T-cell (primary cell): Measurements from ENCODE around the gene GPR158. TPM values are rescaled to one million over a fixed set of nuclear protein-coding genes. Genes with fewer than 3 reads are reported as not detected.
"Not testable (repeated sequence)": the region's sequence is repeated elsewhere in the genome, so short reads cannot be mapped to it uniquely, and the experiment has no call there.

Experiments used
- ATAC-seq, 4 experiments: fragments of 200-7000 bp in 3 of 4; fragments of 150-1000 bp in 1 of 4; cut with Tn5 transposase; replicated peaks in 1 of 4; 1 replicate in 3 of 4; 2 replicates in 1 of 4; pipeline ENCODE4 v1.10.0; 2021; ENCODE audit warnings: moderate library complexity in 3 of 4, mild to moderate bottlenecking in 2 of 4, moderate number of reproducible peaks in 1 of 4
- CTCF ChIA-PET, 2 donors: fragments of 300-600 bp; sonication (Branson Sonifier 250); formaldehyde crosslinking; loops; one replicate each; lab custom pipeline; 2022; ENCODE audit warnings: antibody characterized with exemption in 2 of 2; lab: Charles Lee
- POLR2A ChIA-PET, 2 donors: fragments of 300-600 bp; sonication (Branson Sonifier 250); formaldehyde crosslinking; loops; one replicate each; lab custom pipeline; 2022; ENCODE audit warnings: antibody characterized with exemption in 2 of 2; lab: Charles Lee
- DNase-seq, 35 experiments: peaks; one replicate each; pipeline versions ENCODE4 v3.0.0 to v3.0.0-alpha.2; 2013 to 2023
- H3K27ac ChIP-seq: one replicate; pipeline ENCODE4 v1.5.1; 2013; ENCODE audit warnings: low read length
- H3K27me3 ChIP-seq, 2 experiments: replicated peaks in 1 of 2; 1 replicate in 1 of 2; 2 replicates in 1 of 2; pipeline versions ENCODE4 v1.6.1 to v1.7.0; 2013; ENCODE audit warnings: low read length in 1 of 2, mixed read lengths in 1 of 2; ENCODE audit not compliant: control insufficient read depth in 2 of 2, insufficient read depth in 2 of 2; ENCODE audit errors: extremely low read depth in 1 of 2
- H3K36me3 ChIP-seq, 2 donors: 1 replicate in 1 of 2; 2 replicates in 1 of 2; pipeline versions ENCODE4 v1.6.1 to v1.7.0; 2013; ENCODE audit warnings: low read length in 1 of 2; ENCODE audit not compliant: control insufficient read depth in 2 of 2, insufficient read depth in 1 of 2; ENCODE audit errors: extremely low read depth in 1 of 2
- H3K4me1 ChIP-seq, 2 experiments: 1 replicate in 1 of 2; 2 replicates in 1 of 2; pipeline versions ENCODE4 v1.6.1 to v1.7.0; 2013; ENCODE audit warnings: low read length in 2 of 2, mixed read lengths in 1 of 2; ENCODE audit not compliant: insufficient read depth in 2 of 2, control insufficient read depth in 1 of 2; ENCODE audit errors: extremely low read depth in 1 of 2
- H3K4me3 ChIP-seq, 2 donors: 1 replicate in 1 of 2; 2 replicates in 1 of 2; pipeline versions ENCODE4 v1.5.1 to v1.7.0; 2013; ENCODE audit warnings: mild to moderate bottlenecking in 2 of 2, low read length in 1 of 2, moderate library complexity in 1 of 2; ENCODE audit not compliant: control insufficient read depth in 1 of 2; ENCODE audit errors: extremely low read depth in 1 of 2
- H3K9me3 ChIP-seq: 2 replicates; pipeline ENCODE4 v1.7.0; 2013
- H3K27ac Mint-ChIP-seq, 2 donors: one replicate each; pipeline ENCODE4 v1.8.0; 2020 to 2021; ENCODE audit warnings: mild to moderate bottlenecking in 2 of 2, mixed read lengths in 2 of 2
- H3K27me3 Mint-ChIP-seq, 2 donors: one replicate each; pipeline ENCODE4 v1.8.0; 2021 to 2022; ENCODE audit warnings: mixed read lengths in 2 of 2
- H3K36me3 Mint-ChIP-seq: one replicate; pipeline ENCODE4 v1.8.0; 2021; ENCODE audit warnings: mixed read lengths
- H3K4me1 Mint-ChIP-seq, 3 donors: one replicate each; pipeline ENCODE4 v1.8.0; 2020 to 2022; ENCODE audit warnings: mixed read lengths in 3 of 3, mild to moderate bottlenecking in 1 of 3
- H3K4me3 Mint-ChIP-seq, 3 donors: one replicate each; pipeline ENCODE4 v1.8.0; 2020 to 2022; ENCODE audit warnings: mild to moderate bottlenecking in 3 of 3, mixed read lengths in 3 of 3, moderate library complexity in 3 of 3
- H3K9me3 Mint-ChIP-seq, 3 donors: one replicate each; pipeline ENCODE4 v1.8.0; 2020 to 2022; ENCODE audit warnings: mixed read lengths in 3 of 3
- WGBS: methylation state at CpG from one replicate; pipeline ENCODE4 v1.1.5; 2013; ENCODE audit warnings: missing lambda C conversion rate; ENCODE audit not compliant: insufficient coverage; 5-methylcytosine and 5-hydroxymethylcytosine counted together
- total RNA-seq, 35 experiments: library from RNA in 6 of 35; stranded (reverse) in 6 of 35; fragments of 120-200 nt in 1 of 35; gene quantifications; one replicate each; pipeline versions ENCODE4 v1.2.1 to v1.2.4 and lab custom pipeline; 2013 to 2026

GPR158 gene
- total RNA-seq, 5 donors from 2014 or later (not counting 1 experiment from before 2014, with no cell fraction given) = not detected

- Mint-ChIP-seq H3K4me1 (no peaks in the 10 kb centered on the region), H3K27ac (no peak overlapping the region), H3K4me3 (no peak overlapping the region), H3K27me3 (no peaks in the 10 kb centered on the region), H3K36me3 (no peaks in the 10 kb centered on the region), H3K9me3 (peaks cover 12 to 23% (median 19%) of the 10 kb centered on the region in 3 donors)
- Histone ChIP-seq H3K36me3 (no peaks in the 10 kb centered on the region), H3K4me1 (no peaks in the 10 kb centered on the region), H3K27me3 (no peaks in the 10 kb centered on the region), H3K27ac (no peak overlapping the region), H3K9me3 (no peaks in the 10 kb centered on the region), H3K4me3 (no peak overlapping the region)
- CTCF ChIA-PET = no interaction called here
- no peak for ATAC-seq
- no CpG with 5 or more reads among the region's 1 CpG for WGBS
- DNase-seq = no peak
- POLR2A ChIA-PET = no interaction called here
These were observed 131.6 kb downstream of the GPR158 start for GRCh38 chr10:25306386-25306785.

DNA sequence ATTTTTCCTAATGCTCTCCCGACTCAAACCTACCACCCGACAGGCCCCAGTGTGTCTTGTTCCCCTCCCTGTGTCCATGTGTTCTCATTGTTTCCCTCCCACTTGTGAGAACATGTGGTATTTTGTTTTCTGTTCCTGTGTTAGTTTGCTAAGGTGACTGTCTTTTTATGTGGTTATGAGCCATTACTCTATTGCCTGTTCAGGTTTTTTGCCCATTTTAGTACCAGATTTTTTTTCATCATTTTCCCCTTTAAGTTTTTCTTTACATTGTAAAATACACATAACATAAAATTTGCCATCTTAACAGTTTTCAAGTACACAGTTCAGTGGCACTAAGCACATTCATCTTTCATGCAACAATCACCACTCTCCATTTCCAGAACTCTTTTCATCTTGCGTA is 133.5 kb downstream of the GPR158 start:
- H3K27me3 Mint-ChIP-seq = no peaks in the 10 kb centered on the region

GRCh38 chr10:25317596-25318211 is 142.9 kb downstream of the GPR158 start:
- not testable (repeated sequence) for ATAC-seq, H3K4me3 ChIP-seq, H3K4me1 ChIP-seq

More for the DNA sequence above, 133.5 kb downstream of the GPR158 start:
- Histone ChIP-seq H3K27me3 (no peaks in the 10 kb centered on the region), H3K36me3 (no peaks in the 10 kb centered on the region), H3K27ac (no peak overlapping the region), H3K9me3 (no peaks in the 10 kb centered on the region), H3K4me1 (no peaks in the 10 kb centered on the region), H3K4me3 (no peak overlapping the region)
- Mint-ChIP-seq H3K27ac (no peak overlapping the region), H3K9me3 (peaks cover 12 to 23% (median 19%) of the 10 kb centered on the region in 3 donors), H3K36me3 (no peaks in the 10 kb centered on the region), H3K4me3 (no peak overlapping the region), H3K4me1 (no peaks in the 10 kb centered on the region)
- no CpG with 5 or more reads among the region's 3 CpGs for WGBS
- no peak for ATAC-seq
- ChIA-PET CTCF (no interaction called here), POLR2A (no interaction called here)
- DNase-seq = no peak

GRCh38 chr10:25327273-25327672 is 152.5 kb downstream of the GPR158 start:
- H3K4me1 ChIP-seq = no peaks in the 10 kb centered on the region
- ChIA-PET CTCF (no interaction called here), POLR2A (no interaction called here)
- H3K4me3 ChIP-seq = no peak overlapping the region
- Mint-ChIP-seq H3K27me3 (no peaks in the 10 kb centered on the region), H3K27ac (no peak overlapping the region), H3K9me3 (peaks cover 2 to 8% (median 7%) of the 10 kb centered on the region in 3 donors), H3K4me1 (no peaks in the 10 kb centered on the region), H3K4me3 (no peak overlapping the region), H3K36me3 (no peaks in the 10 kb centered on the region)
- 0% methylated on average over 1 of the region's 3 CpGs for WGBS
- H3K9me3 ChIP-seq = no peaks in the 10 kb centered on the region
- no peaks in the 10 kb centered on the region for H3K27me3 ChIP-seq
- DNase-seq = no peak
- no peak overlapping the region for H3K27ac ChIP-seq
- H3K36me3 ChIP-seq = no peaks in the 10 kb centered on the region
- no peak for ATAC-seq

More at GRCh38 chr10:25317596-25318211, 142.9 kb downstream of the GPR158 start:
- H3K27me3 ChIP-seq, H3K4me3 Mint-ChIP-seq, H3K27ac ChIP-seq, H3K36me3 ChIP-seq, POLR2A ChIA-PET, DNase-seq, H3K9me3 Mint-ChIP-seq, H3K36me3 Mint-ChIP-seq, H3K27me3 Mint-ChIP-seq, H3K27ac Mint-ChIP-seq, CTCF ChIA-PET, H3K9me3 ChIP-seq, H3K4me1 Mint-ChIP-seq: not testable (repeated sequence)
- WGBS = 95% methylated on average over 6 of the region's 9 CpGs

GRCh38 chr10:25328361-25328760 is 153.6 kb downstream of the GPR158 start:
- DNase-seq = no peak
- H3K4me3 Mint-ChIP-seq = no peak overlapping the region
- no peaks in the 10 kb centered on the region for H3K4me1 Mint-ChIP-seq
- Histone ChIP-seq H3K9me3 (no peaks in the 10 kb centered on the region), H3K4me3 (no peak overlapping the region), H3K27ac (no peak overlapping the region), H3K27me3 (no peaks in the 10 kb centered on the region), H3K36me3 (no peaks in the 10 kb centered on the region), H3K4me1 (no peaks in the 10 kb centered on the region)
- H3K9me3 Mint-ChIP-seq = peaks cover 5 to 8% (median 7%) of the 10 kb centered on the region in 3 donors
- no peaks in the 10 kb centered on the region for H3K36me3 Mint-ChIP-seq
- H3K27ac Mint-ChIP-seq = no peak overlapping the region
- WGBS = no CpG with 5 or more reads among the region's 3 CpGs
- CTCF ChIA-PET = no interaction called here
- no peak for ATAC-seq
- POLR2A ChIA-PET = no interaction called here
- H3K27me3 Mint-ChIP-seq = no peaks in the 10 kb centered on the region

- H3K27ac ChIP-seq, H3K27me3 ChIP-seq, H3K36me3 ChIP-seq, H3K27me3 Mint-ChIP-seq, H3K9me3 Mint-ChIP-seq, DNase-seq, H3K4me1 Mint-ChIP-seq, CTCF ChIA-PET, H3K27ac Mint-ChIP-seq, H3K4me3 ChIP-seq, POLR2A ChIA-PET, ATAC-seq, H3K9me3 ChIP-seq, H3K4me1 ChIP-seq, H3K36me3 Mint-ChIP-seq, H3K4me3 Mint-ChIP-seq: not testable (repeated sequence)
- no CpG with 5 or more reads among the region's 5 CpGs for WGBS
These were observed 154.8 kb downstream of the GPR158 start for GRCh38 chr10:25329587-25329986.

GRCh38 chr10:25334445-25334844 is 159.6 kb downstream of the GPR158 start:
- no peaks in the 10 kb centered on the region for H3K36me3 ChIP-seq
- DNase-seq = no peak
- Mint-ChIP-seq H3K27me3 (no peaks in the 10 kb centered on the region), H3K9me3 (peaks cover 0 to 7% (median 0%) of the 10 kb centered on the region in 3 donors), H3K36me3 (no peaks in the 10 kb centered on the region), H3K4me3 (no peak overlapping the region), H3K4me1 (no peaks in the 10 kb centered on the region), H3K27ac (no peak overlapping the region)
- no peak overlapping the region for H3K27ac ChIP-seq
- ChIA-PET CTCF (no interaction called here), POLR2A (no interaction called here)
- no peak for ATAC-seq
- H3K4me3 ChIP-seq = no peak overlapping the region
- no peaks in the 10 kb centered on the region for H3K27me3 ChIP-seq
- H3K4me1 ChIP-seq = no peaks in the 10 kb centered on the region
- no peaks in the 10 kb centered on the region for H3K9me3 ChIP-seq
- WGBS = 100% methylated on average over 1 of the region's 2 CpGs
